GM12872 (cell line): Measurements from ENCODE around the gene SNX3.

ENCODE experiments used
- CTCF ChIP-seq: IDR thresholded peaks from 3 replicates; pipeline ENCODE4 v1.5.1; 2011; ENCODE audit warnings: low read depth, mild to moderate bottlenecking, low read length, moderate library complexity; ENCODE audit not compliant: insufficient read depth

The SNX3 gene

GRCh38 chr6:108167449-108168089 lies 93.3 kb downstream of the SNX3 start:
- TF ChIP-seq CTCF, result no peak

- TF ChIP-seq CTCF, result no peak
Observed at GRCh38 chr6:108166664-108167448, 94.0 kb downstream of the SNX3 start.

GRCh38 chr6:108165714-108166663 lies 94.9 kb downstream of the SNX3 start, which contains the start of gene NR2E1:
Gene NR2E1 (plus strand): TSS chr6:108166022. CDS start chr6:108166766, 744 bp downstream.
- TF ChIP-seq CTCF, result no peak

GRCh38 chr6:108164815-108165706 lies 95.8 kb downstream of the SNX3 start:
- no peak for TF ChIP-seq CTCF

- TF ChIP-seq CTCF, result no peak
Observed at GRCh38 chr6:108164543-108164814, 96.4 kb downstream of the SNX3 start.

GRCh38 chr6:108163644-108164542 lies 96.9 kb downstream of the SNX3 start:
- TF ChIP-seq CTCF, result no peak
